GM19240 (cell line): ENCODE results near the gene AQP3.
"Not testable (repeated sequence)": the region's sequence is repeated elsewhere in the genome, so short reads cannot be mapped to it uniquely, and the experiment has no call there.

Experiments
- DNase-seq: peaks from one replicate; pipeline ENCODE4 v3.0.0; 2011; ENCODE audit warnings: low spot score; ENCODE audit not compliant: insufficient read length

The AQP3 gene

DNA sequence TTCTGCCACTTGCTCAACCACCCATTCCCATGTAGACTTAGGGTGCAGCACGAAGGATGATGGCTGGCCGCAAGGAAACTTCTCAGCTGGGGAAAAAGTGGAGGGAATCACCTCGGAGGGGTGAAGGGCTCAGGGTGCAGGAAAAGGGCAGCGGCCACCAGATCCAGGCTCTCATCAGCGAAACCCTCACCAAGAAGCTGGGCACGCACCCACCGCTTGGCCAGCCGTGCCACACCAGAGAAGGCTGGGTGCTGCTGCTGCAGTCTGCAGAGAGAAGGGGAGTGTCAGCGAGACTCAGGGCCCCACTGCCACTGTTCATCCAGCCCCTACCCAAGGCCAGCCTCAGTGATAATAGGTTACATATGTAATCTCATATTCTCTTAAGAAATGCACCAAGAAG lies 17.7 kb upstream of the AQP3 start:
- DNase-seq, result no peak

DNA sequence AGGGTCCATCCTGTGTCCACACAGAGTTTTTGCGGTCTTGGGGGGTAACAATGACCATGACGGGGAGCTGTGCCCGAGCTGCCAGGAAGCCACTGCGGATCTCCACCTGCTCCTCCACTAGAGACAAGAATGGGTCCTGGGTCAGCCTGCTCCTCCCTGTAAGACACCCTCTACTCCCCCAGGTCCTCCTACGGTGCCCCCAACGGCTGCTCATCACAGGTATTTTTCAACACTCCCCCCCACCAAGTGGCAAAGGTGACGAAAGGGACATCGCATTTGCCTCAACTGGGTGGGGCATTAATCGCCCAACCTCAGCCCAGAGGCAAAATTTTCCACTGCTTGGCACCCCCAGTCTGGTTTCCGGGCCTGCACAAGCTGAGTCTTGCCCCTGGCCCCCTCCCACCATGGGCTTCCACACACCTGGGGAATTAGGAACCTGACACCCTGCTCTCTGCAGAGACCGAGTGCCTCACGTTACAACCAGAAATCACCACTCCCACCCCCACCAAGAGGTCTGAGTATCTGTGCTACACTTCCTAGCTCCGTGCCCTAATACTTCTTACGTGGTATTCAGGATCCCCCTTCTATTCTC lies 16.7 kb upstream of the AQP3 start:
- no peak for DNase-seq

DNA sequence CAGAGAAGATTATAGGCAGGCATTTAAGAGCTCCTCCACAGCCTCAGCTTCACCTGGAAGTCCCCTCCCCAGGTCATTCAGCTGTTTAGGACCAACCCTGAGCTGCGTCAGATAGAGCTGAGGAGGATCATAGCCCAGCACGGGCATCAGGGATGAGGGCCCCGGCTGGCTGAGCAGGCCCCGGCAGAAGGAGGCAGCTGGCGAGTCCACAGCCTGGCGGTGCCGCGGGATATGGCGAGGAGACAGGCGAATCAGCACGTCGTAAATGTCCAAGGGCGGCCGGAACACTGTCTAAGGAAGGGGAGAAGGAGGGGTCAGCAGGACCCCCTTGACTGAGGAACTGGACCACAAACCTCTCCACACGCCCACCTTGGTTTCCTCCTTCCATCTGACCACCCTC lies 15.8 kb upstream of the AQP3 start:
- no peak for DNase-seq

GRCh38 chr9:33461492-33461891 lies 14.1 kb upstream of the AQP3 start:
- no peak for DNase-seq

- DNase-seq, result no peak
These were observed 13.5 kb upstream of the AQP3 start for GRCh38 chr9:33460854-33461253.

GRCh38 chr9:33459115-33459514 lies 11.7 kb upstream of the AQP3 start:
- no peak for DNase-seq

DNA sequence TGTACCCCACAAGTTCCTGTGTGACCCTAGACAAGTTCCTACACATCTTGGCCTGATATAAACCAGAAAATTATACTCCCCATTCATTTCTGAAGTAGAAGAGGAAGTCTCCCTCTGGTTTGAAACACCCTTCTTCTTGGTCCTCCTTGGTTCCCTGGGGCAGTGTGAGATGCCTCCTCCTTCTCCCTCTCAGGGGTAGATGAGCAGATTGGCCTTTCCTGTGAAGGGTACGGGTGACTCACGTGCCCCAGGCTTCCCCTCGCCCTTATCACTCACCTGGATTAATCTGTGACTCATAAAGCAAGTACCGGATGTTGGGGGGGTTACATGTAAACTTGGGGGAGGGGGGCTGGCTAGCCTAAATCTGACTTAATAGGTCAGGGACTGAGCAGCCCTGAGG lies 11.1 kb upstream of the AQP3 start:
- no peak for DNase-seq

DNA sequence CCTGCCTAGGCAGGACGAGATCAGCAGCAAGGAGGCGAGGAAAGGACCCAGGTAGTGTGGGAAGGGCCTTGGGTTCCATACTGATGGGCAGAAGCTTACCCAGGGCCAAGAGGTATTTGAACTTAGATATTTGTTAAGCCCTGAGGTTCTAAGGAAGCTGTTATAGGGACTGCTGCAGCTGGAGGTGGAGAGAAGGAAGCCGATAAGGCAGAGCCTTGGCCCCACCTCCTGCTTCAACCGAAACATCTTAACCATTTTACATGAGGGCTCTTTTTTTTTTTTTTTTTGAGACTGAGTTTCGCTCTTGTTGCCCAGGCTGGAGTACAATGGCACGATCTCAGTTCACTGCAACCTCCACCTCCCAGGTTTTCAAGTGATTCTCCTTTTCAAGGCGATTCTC lies 8.6 kb upstream of the AQP3 start:
- DNase-seq, result no peak

GRCh38 chr9:33455456-33455855 lies 8.1 kb upstream of the AQP3 start:
- not testable (repeated sequence) for DNase-seq

GRCh38 chr9:33454661-33455026 lies 7.3 kb upstream of the AQP3 start:
- DNase-seq, result not testable (repeated sequence)

DNA sequence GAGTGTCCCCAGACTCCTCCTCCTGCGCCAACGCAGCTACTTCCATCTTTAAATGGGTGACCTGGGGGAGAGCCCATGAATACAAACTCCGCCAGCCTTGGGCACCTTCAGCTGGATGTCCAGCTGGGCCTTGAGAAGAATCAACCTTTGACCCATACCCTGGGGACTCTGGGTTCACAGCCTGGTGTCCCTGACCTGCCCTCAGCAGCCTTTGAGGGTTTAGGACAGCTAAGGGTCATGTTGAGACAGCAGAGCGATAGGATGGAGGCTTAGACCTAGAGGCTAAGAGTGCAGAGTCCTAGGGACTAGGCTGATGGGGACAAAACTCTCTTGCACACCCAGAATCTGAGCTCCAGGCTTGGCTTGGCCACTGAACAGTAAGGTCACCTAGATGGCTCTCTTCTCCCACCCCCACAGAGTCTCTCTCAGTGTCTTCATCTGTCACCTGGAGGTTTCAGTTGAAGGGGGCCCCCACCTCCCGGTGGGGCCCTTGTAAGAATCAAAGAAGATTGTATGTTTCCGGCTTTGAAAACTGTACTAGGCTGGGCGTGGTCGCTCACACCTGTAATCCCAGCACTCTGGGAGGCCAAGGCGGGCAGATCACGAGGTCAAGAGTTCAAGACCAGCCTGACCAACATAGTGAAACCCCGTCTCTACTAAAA lies 6.7 kb upstream of the AQP3 start:
- no peak for DNase-seq

DNA sequence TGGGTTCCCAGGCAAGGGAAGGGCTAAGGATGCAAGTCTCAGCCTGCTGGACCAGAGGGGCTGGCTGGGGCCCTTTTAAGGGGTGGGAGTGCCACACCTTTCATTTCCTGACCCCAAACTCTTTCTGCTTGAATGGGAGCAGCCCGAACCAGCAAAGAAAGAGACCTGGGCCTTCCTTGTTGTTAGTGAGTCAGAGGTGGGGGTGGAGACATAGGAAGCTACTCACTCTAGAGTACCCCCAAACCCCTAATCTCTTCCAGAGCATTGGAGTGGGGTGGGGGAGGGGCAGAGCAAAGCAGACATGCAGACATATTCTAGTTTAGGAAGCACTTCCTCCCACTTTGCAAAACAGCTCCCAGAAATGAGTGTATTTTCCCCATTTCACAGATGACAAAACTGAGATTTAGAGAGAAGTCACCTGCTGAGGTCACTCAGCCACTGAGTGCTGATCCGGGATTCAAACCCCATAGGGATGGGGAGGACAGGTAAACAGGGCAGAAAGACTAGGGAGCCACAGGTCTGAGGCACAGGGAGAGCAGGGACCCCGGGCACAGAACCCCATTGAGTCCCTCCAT lies 6.0 kb upstream of the AQP3 start:
- no peak for DNase-seq

DNA sequence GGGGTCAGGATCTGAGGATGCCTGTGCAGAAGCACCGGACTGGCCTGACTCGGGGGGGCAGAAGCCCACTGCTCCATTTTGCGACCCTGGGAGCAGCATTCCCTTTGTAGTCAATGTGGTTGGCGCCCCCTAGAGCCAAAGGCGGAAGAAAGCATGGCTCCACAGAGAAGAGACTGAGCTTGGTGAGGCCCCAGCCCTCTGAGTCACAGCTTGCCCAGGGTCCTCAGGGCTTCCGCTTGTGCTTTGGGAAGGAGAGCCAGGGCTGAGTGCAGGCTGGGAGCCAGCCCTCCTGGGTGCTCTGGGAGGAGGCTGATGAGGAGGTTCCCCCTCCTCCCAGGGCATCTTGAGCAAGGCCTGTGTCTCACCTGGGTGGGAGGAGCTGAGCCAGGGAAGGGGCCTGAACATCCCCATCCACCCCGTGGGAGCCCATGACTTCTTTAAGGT lies 5.5 kb upstream of the AQP3 start:
- no peak for DNase-seq

GRCh38 chr9:33450621-33451146 lies 3.3 kb upstream of the AQP3 start:
- DNase-seq, result no peak

DNA sequence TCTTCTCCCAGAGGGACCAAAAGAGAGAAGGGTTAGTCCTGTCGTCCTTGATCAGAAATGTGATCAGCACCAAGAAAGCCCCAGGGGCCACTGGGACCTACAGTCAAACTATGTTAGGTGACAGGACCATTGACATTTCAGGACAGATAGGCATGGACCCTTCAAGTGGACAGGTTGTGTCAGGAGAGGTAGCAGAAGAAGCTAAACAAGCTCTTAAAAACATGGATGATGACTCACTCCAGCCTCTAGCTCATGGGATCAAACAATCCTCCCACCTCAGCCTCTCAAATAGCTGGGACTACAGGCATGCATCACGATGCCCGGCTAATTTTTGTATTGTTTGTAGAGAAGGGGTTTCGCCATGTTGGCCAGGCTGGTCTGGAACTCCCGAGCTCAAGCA lies 2.3 kb upstream of the AQP3 start:
- no peak for DNase-seq

DNA sequence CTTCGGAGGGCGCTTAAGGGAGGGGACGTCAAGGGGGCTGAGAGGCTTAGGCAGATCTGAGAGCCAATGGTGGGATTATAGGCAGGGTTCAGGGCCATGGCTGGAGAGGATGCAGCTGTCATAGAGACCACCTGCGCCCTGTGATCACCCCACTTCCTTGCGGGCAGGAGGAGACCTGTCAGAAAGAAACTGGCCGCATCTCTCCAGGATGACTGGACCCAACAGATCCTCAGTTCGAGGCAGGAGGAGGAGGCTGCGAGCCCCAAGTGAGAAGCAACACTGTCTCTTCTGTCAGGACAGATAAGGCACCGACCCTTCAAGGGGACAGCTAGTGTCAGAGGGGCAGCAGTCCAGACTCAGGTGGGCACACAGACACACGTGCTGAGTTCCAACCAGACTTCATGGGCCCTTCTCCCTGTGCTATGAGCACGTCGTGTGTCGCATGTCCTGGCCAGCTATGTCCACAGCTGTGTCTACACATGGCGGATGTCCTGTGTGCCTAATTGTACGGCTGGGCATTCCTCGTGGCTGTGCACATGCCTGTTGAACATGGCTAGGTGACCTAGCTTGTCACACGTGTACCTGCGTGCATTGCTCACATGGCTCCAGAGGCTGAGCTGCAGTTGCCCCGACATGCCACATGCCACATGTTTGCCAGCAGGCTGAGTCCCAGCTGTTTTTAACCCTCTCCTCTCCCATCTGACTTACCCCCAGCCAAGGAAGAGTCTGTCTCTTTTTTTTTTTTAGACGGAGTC lies 583 bp upstream of the AQP3 start:
- DNase-seq, result no peak

DNA sequence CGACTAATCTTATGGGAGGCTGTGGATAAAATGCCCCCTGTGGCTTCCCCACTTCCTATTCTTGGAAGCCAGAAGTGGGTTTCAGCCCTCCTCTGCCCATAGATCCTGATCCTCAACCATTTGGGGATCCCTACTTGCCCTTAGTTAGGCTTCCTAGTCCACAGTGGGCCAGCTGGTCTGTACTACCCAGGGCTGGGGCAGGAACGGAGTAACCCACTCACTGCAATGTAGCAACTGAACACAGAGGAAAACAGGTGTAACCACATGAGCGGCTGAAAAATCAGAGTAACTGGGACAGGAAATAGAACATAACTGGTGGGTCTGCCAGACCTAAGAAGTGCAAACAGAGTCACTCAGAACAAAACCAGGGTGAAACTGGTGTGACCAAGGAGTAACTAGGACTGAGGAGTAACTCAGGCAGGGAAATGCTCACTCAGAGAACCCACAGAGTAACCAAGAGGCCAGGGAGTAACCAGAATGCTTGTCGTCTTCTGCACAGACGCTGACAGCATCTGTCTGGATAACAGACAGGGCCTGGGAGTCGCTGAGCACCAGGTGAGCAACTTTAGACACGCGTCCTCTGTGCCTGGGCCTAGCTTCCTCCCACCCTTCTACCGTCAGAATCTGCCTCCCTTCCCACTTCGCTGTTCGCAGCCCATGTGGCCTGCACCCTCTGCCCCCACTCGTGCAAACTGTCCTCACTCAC lies 1.0 kb downstream of the AQP3 start:
- DNase-seq, result peak; percentile 67

DNA sequence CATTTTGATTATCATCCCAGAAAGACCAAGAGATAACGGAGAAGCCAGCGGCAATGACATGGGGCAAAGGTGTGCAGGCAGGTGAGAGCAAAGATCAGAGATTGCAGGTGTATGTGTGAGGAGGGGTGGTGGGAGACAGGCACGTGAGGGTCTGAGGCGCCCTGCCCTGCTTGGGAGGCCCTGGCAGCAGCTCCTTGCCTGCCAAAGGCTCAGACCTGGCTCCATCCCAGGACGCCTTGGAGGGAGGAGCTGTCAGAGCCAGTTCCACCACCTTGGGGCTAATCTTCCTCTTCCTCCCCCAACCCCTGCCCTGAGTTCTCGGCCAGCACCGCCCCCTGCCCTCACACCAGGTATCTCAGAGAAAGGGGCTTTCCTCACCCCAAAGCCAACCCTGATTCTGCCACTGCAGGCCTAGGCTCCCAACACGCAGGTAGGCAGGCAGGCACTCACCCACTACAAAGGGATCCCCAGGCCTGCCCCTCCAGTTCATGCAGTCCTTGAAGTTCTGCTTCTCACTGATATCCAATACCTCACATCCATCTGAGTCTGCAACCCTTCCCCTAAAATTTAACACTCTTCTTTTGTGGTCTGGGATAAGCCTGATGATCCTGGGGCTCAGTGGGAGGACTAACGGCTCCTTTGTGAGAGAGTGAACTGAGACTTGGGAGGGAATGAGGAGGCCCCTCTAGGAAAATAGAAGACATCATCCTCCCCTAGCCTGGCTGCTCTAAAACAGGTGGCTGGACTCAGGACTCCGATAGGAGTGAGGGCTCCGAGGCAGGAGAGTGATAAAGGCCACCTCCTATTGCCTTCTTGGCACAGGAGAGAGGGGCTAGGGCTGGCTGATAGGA lies 1.8 kb downstream of the AQP3 start:
- DNase-seq, result no peak

DNA sequence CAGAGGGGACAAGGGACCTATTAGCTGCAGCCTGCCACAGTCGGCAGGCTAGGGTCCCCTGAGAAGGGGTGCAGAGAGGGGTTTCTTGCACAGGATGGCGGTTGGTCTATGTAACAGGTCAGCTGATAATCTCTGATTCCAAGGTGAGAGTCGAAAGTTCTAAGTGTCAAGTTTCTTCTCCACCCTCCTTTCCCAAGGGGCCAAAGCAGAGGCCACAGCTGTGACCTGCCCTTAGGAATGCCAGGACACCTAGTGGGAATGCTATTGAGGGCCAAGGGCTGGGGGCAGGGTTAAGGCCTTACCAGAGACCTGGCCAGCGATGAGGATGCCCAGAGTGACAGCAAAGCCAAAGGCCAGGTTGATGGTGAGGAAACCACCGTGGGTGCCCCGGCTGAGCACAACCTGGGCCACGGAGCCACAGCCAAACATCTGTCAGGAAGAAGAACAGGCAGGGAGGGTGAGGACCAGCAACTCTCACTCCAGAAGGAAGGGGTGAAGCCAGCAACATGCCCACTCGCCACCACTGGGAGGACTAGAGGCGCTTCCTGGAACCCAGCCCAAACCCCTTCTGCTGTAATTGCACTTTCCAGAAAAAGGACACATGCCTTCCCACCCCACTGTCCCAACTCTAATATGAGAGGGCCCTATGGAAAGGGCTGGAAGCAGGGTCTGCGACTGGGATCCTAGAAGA lies 3.8 kb downstream of the AQP3 start:
- no peak for DNase-seq

GRCh38 chr9:33443047-33443446 lies 4.3 kb downstream of the AQP3 start:
- no peak for DNase-seq
